ENCODE results near the gene ARMC3.
"Not testable (repeated sequence)": the region's sequence is repeated elsewhere in the genome, so short reads cannot be mapped to it uniquely, and the experiment has no call there.

Gene ARMC3

DNA sequence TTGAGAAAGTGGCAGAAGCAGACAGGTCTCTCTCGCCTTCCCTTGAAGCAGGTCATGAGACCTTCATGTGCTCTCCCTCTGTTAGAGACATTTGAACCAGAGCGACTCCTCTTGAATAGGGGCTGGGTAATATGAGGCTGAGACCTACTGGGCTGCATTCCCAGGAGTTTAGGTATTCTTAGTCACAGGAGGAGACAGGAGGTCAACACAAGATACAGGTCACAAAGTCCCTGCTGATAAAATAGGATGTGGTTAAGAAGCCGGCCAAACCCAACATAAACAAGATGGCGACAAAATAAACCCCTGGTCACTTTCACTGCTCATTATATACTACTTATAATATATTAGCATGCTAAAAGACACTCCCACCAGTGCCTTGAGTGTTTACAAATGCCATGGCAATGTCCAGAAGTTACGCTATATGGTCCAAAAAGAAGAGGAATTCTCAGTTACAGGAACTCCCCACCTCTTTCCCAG is 124.0 kb downstream of the ARMC3 start:
- DNase-seq = no peak

DNA sequence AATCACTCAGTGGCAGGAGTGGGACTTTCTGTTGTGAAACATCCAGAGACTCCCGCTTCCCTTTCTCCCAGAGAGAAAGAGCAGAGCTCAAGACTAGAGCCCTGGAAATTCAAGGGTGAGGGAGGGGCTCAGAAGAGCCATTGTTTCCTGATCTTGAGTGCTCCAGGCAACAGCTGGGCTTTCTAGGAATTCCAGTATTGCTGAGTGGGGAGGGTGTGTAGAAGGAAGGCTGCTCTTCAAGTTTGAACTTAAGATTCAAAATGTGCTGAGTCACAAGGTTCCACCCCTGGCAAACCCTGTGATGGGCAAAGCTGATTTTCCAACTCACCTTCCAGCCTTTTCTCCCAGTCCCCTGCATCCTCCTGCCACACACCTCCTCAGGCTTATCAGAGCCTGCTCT is 125.2 kb downstream of the ARMC3 start:
- no peak for DNase-seq

DNA sequence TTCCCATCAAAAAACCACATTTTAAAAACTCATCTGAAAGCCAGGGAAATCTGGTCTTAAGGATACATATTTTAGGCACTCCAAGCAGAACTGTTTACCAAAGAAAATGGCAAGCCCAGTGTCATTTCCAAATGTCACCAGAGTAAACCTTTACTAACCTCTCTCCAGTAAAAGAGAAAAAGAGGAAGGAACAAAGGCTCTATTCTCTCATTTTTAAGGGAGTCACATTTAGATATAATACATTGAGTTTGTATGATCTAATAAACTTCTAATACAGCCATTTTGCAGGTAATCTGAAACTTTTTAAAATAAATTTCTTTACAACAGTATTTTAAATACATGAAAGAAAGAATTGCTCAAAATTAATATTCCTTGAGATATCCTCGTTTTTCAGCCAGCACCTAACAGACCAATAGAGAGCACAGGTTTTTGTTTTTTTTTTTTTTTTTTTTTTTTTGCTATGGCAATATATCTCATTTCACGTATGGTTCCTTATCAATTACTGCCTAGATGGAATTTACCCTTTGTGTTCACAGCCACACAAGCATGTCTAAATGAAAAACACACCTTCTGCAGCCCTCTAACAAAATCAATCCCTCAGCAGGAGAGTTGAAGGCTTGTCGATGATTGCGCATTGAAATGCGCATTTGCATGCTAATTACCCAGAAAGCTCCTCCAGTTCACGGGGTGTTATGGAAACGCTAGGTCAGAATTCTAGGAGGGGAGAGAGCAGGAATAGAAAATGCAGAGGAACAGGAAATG is 127.8 kb downstream of the ARMC3 start:
- DNase-seq = peak; percentile 15

DNA sequence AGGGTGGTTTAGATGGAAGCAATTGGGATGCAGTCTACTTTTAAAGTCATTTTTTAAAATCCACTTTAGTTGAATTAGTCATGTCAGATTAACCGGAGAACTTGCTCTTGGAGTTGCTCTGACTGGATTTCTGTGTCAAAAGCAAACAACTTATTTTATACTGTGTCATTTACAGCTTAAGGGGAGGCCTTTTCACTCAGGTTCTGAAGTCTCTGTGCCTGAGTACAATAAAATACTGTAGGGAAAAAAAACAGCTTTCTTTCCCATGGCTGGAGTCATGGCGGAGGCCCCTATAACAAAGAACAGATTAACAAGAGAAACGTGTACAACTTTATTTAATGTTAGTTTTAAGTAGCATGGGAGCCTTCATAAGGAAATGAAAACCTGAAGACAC is 128.3 kb downstream of the ARMC3 start:
- DNase-seq = no peak

DNA sequence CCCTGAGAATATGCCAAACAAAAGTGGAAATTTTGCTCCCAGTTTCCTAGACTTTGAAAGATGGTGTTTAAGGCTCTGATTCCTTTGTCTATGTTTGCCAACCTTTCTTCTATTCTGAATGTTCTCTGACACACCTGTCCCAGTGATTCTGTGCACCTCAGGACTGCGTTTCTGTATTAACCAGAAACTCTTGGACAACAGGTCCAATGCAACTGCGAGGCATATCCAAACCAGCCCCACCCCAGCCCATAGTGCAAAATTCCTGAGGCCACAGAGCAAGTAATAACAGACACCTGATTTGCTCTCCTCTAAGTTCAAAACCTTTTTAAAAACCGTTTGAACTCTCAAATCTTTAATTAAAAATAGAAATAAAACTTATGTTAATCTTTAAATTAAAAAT is 130.5 kb downstream of the ARMC3 start:
- DNase-seq = no peak

DNA sequence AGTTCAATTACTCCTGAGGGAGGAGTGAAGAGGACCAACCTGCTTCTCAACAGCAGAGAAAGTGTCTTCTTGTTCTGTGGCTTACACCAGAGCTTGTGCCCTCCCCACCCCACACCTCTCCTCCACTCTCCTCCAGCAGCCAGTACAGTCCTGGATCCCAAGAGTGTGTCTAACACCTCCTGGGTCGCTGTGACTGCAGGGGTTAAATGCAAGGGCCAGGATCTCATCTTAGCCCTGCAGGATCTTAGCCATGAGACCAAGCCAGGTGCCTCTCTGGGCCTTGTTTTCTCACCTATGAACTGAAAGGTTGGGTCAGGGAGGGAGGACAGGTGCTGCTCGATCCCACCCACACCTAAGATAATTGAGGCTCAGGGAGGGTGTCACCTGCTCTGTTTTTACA is 133.1 kb downstream of the ARMC3 start:
- no peak for DNase-seq

DNA sequence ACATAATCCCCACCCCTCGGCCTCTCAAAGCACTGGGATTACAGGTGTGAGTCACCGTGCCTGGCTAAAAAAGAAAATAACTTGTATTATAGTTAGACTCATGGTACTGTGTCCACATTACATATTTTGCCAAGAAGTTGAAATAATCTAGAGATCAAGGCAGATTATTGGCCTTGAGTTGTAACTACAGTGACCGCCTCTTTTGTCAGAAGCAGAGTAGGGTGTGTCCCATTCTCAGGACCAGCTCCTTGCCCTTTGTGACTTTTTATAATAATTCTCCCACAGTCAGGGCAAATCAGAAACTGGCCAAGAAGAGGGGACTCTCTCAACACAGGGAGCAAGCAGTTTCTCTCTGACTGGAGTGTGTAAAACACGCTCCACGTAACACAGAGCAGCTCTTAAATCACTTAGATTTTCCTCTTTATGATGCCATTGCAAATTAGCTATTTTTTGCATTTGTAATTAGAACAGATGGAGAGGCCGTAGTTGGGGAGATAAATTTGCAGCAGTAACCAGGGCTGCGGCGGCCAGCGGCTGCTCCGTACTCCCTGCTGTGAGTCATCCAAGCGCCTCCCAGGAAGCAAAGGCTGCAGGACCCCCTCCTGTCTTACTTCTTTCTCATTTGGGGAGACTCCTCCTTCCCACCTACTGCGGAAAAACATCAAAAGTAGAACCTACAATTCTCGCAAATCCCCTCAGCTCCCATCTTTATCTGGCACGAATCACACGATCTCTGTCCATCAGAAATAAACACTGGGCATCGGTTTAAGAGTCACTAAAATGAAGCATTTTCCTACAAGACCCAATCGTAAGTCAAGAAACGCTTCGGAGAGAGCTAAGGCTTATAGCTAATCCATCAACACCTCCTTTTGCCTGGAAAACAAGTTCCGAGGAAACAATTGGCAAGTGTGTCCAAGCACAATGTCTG is 135.5 kb downstream of the ARMC3 start:
- DNase-seq = no peak

DNA sequence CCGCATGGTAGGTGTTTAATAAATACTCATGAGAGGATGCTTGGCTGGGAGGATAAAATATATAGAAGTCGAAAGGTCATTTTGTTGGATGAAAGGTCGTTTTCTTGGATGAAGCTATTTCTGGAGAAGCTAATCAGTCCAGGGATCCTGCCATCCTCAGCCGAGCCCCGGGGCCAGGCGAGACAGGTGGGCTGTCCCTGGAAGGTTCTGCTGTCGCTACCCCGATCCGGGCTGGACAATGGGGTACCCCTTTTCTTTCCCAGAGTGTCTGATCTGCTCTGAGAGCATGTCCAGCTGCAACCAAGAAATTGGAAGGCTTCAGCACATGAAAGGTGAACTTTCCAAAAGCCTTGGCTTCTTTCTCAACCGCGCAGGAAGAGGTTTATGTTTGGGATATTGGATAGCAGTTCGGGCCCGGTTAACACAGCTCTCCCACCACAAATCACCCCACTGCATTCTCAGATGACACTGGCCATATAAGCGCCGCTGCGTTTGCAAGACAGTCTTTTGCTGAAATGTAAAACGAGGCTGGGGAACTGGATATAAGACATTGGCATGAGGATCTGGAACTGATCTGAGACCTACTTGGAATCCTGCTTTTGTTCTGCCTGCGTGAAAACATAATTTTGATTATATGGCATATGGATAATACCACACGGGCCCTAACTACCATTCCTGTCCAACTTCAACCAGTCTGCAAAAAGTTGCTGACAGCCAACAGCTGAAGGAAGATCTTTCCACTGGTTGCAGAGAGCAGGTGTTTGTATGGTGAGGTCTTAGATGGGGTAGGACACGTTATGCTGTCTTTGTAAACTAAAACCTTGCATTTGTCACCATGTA is 136.3 kb downstream of the ARMC3 start:
- no peak for DNase-seq

DNA sequence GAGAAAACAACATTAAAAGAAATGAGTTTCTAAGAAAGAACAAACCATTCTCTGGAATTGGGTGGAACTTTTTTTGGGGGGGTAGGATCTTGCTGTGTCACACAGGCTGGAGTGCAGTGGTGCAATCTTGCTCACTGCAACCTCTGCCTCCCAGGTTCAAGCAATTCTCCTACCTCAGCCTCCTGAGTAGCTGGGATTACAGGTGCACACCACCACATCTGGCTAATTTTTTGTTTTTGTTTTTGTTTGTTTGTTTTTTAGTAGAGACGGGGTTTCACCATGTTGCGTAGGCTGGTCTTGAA is 136.9 kb downstream of the ARMC3 start:
- DNase-seq = not testable (repeated sequence)

DNA sequence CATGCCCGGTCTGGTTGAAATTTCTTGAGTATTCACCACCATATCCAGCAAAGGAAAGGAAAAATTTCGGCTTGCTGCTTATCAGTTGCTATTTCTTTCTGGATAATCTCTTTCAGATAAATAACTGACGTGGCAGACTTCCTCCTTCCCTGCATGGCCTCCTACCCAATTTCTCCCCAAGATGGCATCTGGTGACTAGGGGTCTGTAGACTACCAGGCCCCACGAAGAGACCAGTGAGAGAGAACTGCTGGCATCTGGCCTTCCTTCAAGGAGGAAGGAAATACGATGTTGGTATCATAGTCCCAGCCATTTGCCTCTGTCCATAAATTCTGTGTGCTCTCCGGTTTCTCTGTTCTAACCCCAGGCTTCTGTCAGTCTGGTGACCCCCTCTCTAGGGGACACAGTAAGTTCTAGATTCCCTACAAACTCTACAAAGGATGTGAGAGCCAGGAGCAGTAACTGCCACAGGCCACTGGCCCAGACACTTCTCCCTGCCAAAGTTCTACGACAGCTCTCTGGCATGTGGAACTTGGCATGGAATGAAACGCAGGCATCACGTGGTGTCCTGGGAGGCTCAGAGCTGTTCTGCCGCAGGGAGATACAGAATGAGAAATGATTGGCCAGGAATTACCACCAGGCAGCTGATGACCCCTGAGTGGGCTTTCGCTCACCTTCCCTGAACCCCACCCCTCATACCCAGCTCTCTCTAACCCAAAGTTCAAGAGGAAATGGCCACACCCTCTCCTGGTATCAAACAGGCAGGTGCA is 137.5 kb downstream of the ARMC3 start:
- no peak for DNase-seq

DNA sequence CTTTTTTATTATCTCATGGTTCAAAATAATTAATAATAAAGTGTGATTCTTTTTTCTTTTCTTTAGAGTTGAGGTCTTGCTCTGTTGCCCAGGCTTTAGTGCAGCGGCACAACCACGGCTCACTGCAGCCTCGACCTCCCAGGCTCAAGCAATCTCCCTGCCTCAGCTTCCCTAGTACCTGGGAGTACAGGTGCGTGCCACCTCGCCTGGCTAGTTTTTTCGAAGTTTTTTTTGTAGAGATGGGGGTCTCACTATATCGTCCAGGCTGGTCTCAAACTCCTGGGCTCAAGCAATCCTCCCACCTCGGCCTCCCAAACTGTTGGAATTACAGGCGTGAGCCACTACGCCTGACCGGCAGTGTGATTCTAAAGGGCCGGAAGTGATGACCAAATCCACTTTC is 139.5 kb downstream of the ARMC3 start:
- no peak for DNase-seq

DNA sequence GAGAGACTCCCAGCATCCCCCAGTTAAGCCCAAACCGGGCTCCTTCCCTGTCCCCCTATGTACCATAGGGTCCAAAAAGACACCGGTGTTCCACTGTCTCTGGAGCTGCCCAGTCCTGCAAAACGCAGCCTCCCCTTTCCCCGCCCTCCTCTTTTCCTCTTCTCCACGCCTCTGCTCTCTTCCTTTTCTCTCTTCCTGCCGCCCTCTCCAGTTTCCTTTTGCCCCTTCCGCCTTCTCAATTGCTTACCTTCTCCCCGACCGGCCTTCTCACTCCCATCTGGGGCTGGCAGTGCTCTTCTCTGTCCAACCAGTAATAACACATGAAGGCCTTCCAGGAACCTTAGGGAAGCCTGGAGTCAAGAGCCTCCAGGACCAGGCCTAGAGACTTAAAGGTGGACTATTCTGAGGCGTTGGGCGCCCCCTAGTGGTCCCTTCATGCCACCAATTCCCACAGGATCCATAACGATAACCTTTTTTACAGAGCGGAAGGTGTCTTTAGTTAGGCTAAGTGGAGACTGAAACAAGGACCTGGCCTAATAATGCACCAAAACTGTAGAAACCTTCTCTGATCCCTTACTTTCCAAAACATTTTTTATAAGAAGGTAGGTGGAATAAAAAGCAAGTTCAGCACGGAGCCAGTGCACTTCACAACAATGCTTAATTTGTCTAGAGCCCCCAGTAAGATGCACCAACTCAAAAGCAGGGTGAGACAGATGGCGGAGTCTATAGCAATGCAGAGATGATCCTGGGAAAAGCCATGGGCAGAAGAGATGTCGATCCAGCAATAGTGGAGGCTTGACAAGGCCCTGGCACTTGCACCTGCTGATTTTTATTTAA is 140.3 kb downstream of the ARMC3 start:
- DNase-seq = peak; percentile 43

DNA sequence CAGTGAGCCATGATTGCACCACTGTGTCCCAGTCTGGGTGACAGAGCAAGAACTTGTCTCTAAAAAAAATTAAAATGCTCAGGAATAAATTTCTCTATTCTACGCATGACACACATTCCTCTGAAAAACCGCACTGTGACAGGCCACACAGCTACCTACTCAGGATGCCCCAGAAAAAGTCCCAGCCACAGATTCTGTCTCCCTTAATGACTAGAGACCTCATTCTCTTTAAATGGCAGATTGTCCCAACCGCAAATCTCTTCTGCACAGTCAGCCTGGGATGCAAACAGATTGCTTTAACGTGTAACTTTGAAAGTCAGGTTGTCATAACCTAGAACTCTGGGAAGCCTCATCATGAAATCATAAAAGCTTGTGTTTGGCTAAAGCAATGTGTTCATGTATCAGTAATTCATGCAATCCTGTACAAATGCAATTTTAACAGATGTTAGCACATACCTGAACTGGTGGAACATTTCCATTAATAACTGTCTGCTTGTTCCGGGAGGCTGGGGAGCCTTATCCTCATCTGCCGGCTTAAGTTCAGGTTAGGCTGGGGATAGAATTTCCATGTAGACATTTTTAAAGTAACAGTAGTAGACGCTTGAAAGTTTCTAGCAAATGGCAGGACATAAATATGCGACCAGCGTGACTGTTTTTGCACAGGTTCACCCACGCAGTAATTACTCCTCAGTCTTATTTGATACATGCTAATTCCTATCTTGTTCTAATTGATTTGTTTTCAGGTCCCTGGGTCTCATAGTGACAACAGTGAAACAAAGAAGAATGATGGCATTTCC is 141.4 kb downstream of the ARMC3 start:
- DNase-seq = no peak

DNA sequence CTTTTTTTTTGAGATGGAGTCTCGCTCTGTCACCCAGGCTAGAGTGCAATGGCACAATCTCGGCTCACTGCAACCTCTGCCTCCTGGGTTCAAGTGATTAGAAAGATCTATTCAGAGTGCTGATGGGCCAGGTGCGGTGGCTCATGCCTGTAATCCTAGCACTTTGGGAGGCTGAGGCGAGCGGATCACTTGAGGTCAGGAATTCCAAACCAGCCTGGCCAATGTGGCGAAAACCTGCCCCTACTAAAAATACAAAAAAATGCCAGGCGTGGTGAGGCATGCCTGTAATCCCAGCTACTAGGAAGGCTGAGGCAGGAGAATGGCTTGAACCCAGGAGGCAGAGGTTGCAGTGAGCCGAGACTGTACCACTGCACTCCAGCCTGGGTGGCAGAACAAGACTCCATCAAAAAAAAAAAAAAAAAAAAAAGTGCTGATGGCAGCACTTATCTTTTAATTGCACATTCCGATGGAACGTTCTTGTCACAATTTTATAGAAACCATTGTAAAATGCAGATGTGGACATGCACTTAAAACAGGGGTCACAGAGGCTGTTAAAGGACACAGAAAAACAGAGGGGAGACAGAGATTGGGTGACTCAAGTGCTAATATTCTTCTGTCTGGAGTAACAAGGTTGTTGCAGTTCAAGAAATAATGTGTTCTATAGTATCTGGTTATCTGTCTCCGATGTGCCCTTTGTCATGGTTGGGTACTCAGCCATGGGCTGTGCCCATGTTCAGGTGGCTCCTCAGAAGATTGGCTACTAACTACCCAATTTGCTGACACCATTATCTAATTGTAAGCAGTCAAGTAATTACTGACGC is 142.4 kb downstream of the ARMC3 start:
- DNase-seq = not testable (repeated sequence)

DNA sequence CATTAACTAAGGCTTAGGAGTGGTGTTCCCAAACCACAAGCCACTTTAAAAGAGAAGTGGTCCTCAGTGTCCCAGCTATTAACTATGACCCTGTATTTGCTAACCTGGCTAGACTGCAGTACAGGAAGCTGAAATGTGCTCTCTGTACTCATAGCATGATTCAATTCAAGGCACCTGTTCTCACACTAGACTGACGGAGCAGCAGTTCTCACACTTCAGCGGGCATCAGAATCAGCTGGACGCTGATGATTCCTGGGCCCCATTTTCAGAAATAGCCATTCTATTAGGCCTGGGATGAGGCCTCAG is 143.0 kb downstream of the ARMC3 start:
- peak; percentile 62 for DNase-seq

DNA sequence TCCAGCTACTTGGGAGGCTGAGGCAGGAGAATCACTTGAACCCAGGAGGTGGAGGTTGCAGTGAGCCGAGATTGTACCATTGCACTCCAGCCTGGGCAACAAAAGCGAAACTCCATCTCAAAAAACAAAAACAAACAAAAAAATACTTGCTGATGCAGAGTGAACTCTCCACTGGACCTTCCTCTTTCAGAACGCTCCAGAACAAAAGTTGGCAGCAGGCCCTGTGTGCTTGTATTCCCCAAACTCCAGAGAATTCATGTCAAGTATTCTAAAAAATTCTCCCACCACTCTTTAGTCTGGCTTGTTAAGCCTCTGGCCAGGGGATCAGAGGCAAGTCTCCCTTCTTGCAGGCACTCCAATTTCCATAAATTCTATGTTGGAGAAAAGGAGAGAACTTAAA is 144.7 kb downstream of the ARMC3 start:
- DNase-seq = not testable (repeated sequence)

DNA sequence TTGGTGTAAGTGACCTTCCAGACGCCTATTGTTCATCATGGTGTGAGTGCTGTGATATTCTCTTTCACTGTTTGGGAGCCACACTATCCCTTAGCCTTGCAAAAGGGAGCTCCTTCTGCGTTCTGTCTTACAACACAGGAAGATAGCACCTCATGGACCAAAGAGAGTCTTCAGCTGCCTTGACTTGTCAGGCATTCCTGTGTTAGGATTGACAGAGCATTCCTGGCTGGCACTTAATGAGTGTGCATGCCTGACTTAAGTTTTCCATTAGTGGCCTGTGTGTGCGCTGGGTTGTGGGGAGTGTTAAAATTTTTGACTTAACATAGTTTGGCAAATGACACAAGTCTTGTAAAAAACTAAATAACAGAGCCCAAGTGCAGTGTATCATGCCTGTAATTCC is 145.7 kb downstream of the ARMC3 start:
- DNase-seq = no peak

DNA sequence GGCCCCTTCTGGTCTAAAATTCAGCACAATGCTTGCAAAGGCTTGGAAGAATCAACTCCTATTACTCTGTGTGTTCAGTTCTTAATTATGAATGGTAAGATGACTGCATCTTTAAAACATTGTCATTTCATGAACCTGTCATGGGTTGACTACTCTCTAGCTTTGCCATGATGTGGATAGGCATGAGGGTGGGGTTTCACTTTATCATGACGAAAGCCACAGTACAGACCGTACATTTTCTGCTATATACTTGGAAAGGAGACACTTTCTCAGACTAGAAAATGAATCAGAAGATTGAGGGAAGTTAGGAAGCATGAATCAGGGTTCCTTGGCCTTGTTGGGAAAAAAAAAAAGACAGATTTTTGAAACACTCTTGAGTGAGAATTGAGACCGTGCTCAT is 147.8 kb downstream of the ARMC3 start:
- DNase-seq = no peak

DNA sequence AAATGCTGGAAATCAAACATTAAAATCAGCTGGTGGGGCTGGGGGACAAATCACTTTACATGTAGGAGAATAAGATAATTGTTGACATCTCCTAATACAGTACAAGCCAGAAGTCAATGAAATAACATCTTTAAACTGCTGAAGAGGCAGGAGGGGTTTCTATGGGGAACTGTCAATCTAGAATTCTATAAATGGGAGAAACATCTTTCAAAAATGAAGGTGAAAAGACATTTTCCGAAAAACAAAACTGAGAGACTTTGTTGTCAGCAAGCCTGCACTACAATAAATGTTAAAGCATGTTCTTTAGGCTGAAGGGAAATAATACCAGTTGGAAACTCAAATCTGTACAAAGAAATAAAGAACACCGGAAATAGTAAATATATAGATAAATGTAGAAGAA is 150.3 kb downstream of the ARMC3 start:
- DNase-seq = no peak

DNA sequence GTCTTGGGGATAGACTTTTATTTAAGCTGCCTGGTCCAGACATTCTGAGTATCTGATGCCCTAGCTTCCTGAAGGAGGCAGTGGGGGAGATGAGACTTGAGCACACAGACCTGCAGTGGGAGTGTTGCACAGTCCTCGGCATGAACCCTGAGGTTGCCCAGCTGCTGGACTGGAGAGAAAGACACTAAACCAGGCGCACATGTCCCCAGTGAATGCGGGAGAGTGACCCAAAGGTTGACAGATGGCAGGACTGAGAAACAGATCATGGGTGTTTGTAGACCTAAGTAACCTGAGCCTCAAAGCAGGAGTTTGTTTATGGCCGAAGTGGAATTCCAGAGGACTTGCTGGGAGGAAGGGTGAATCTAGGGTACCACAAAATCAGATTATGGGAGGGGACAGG is 151.8 kb downstream of the ARMC3 start:
- DNase-seq = no peak

Measured in NCI-H1092 treated with DMSO at 0.1 percent for 48 hours (cell line).